Choroid plexus epithelial cell (primary cell): ENCODE measurements around the gene BCL11B.

Experiments used
- DNase-seq: peaks from one replicate; pipeline ENCODE4 v3.0.0-alpha.2; 2010; ENCODE audit warnings: low read depth
- H3K4me3 ChIP-seq: 2 replicates; pipeline ENCODE4 v1.5.1; 2011; ENCODE audit warnings: low read depth, mild to moderate bottlenecking, control low read depth, low read length, moderate library complexity
- CTCF ChIP-seq: conservative IDR thresholded peaks from 2 replicates; pipeline ENCODE4 v1.5.1; 2011; ENCODE audit warnings: low read depth, mild to moderate bottlenecking, control low read depth, inconsistent platforms, low read length, moderate library complexity

Gene BCL11B

GRCh38 chr14:99213527-99213971 is 58.4 kb downstream of the BCL11B start:
- no peak for TF ChIP-seq CTCF
- DNase-seq: no peak
- no peak overlapping the region for H3K4me3 ChIP-seq

- no peak for TF ChIP-seq CTCF
- no peak overlapping the region for H3K4me3 ChIP-seq
- DNase-seq: no peak
Measured at GRCh38 chr14:99213101-99213500, 58.9 kb downstream of the BCL11B start.

- DNase-seq: no peak
- no peak for TF ChIP-seq CTCF
- no peak overlapping the region for H3K4me3 ChIP-seq
Measured at GRCh38 chr14:99212646-99213045, 59.4 kb downstream of the BCL11B start.

DNA sequence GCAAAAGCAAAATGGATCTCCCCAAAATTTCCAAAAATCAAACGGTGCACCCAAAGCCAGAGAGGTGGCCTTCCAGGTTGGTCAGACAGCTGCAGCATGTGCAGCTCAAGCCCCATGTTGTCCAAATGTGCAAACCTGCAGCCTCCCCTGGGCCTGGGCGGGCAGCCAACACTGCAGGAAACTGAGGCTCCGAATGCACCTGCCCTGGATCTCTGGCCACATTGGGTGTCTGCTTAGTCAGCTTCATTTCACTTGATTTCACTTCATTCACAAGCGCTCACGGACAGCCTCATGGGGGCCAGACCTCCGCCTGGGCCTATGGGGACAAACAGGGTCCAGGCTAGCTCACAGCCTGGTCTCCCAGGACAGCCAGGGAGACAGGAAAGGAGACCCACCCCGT is 59.8 kb downstream of the BCL11B start:
- no peak overlapping the region for H3K4me3 ChIP-seq
- TF ChIP-seq CTCF: no peak
- no peak for DNase-seq

GRCh38 chr14:99211410-99211809 is 60.6 kb downstream of the BCL11B start:
- no peak for TF ChIP-seq CTCF
- H3K4me3 ChIP-seq: no peak overlapping the region
- no peak for DNase-seq

GRCh38 chr14:99210333-99210732 is 61.7 kb downstream of the BCL11B start:
- no peak for TF ChIP-seq CTCF
- H3K4me3 ChIP-seq: no peak overlapping the region
- no peak for DNase-seq

- no peak for TF ChIP-seq CTCF
- H3K4me3 ChIP-seq: no peak overlapping the region
- no peak for DNase-seq
Measured at GRCh38 chr14:99209409-99209808, 62.6 kb downstream of the BCL11B start.
